Endothelial cell (in vitro differentiated cells): ENCODE measurements around the gene EPN1. TPM values are rescaled to one million over a fixed set of nuclear protein-coding genes. Genes with fewer than 3 reads are reported as not detected.

Experiments
- DNase-seq: peaks from one replicate; pipeline ENCODE4 v3.0.0; 2021; ENCODE audit warnings: low spot score
- H3K27ac Mint-ChIP-seq: one replicate; pipeline ENCODE4 v1.8.0; 2021; ENCODE audit warnings: mixed read lengths, inconsistent platforms; ENCODE audit not compliant: unreplicated experiment
- H3K27me3 Mint-ChIP-seq: one replicate; pipeline ENCODE4 v1.8.0; 2021; ENCODE audit warnings: mild to moderate bottlenecking, moderate library complexity, mixed read lengths, inconsistent platforms; ENCODE audit not compliant: unreplicated experiment
- H3K36me3 Mint-ChIP-seq: one replicate; pipeline ENCODE4 v1.8.0; 2021; ENCODE audit warnings: mild to moderate bottlenecking, low read depth, mixed read lengths, inconsistent platforms; ENCODE audit not compliant: unreplicated experiment
- H3K4me1 Mint-ChIP-seq: one replicate; pipeline ENCODE4 v1.8.0; 2021; ENCODE audit warnings: mild to moderate bottlenecking, mixed read lengths, inconsistent platforms; ENCODE audit not compliant: unreplicated experiment
- H3K4me3 Mint-ChIP-seq: one replicate; pipeline ENCODE4 v1.8.0; 2021; ENCODE audit warnings: mild to moderate bottlenecking, mixed read lengths, inconsistent platforms; ENCODE audit not compliant: unreplicated experiment
- H3K9me3 Mint-ChIP-seq: one replicate; pipeline ENCODE4 v1.8.0; 2021; ENCODE audit warnings: mixed read lengths, inconsistent platforms; ENCODE audit not compliant: unreplicated experiment
- CTCF ChIP-seq: fragments of 200-600 bp; sonication (generic); IDR thresholded peaks from one replicate; pipeline ENCODE4 v1.5.0; 2021; ENCODE audit warnings: antibody characterized with exemption; ENCODE audit not compliant: unreplicated experiment
- total RNA-seq: library from RNA; stranded (reverse); fragmentation: NEBNext Ultra II Directional; extraction: Animal tissue kit (Norgen Biotek cat#: 25700); gene quantifications from one replicate; pipeline ENCODE4 v1.2.1, GENCODE V29; 2021; ENCODE audit not compliant: unreplicated experiment

EPN1 gene
- total RNA-seq, 1 donor from 2014 or later, result 250 TPM

GRCh38 chr19:55703790-55704215 is 28.8 kb downstream of the EPN1 start:
- DNase-seq, result peak; percentile 60
- H3K36me3 Mint-ChIP-seq, result peaks cover 42% of the 10 kb centered on the region
- peak; percentile 71 for TF ChIP-seq CTCF
- H3K4me1 Mint-ChIP-seq, result no peaks in the 10 kb centered on the region
- H3K27me3 Mint-ChIP-seq, result peaks cover 20% of the 10 kb centered on the region
- peak overlapping the region; percentile 35 for H3K4me3 Mint-ChIP-seq
- H3K27ac Mint-ChIP-seq, result no peak overlapping the region
- H3K9me3 Mint-ChIP-seq, result no peaks in the 10 kb centered on the region

- H3K27me3 Mint-ChIP-seq, result peaks cover 20% of the 10 kb centered on the region
- H3K9me3 Mint-ChIP-seq, result no peaks in the 10 kb centered on the region
- TF ChIP-seq CTCF, result no peak
- no peaks in the 10 kb centered on the region for H3K4me1 Mint-ChIP-seq
- DNase-seq, result no peak
- H3K36me3 Mint-ChIP-seq, result peaks cover 38% of the 10 kb centered on the region
- no peak overlapping the region for H3K27ac Mint-ChIP-seq
- H3K4me3 Mint-ChIP-seq, result peak overlapping the region; percentile 35
Measured at GRCh38 chr19:55704494-55705245, 29.6 kb downstream of the EPN1 start.

GRCh38 chr19:55705972-55706371 is 30.9 kb downstream of the EPN1 start:
- no peaks in the 10 kb centered on the region for H3K9me3 Mint-ChIP-seq
- no peak for DNase-seq
- no peak overlapping the region for H3K27ac Mint-ChIP-seq
- no peaks in the 10 kb centered on the region for H3K4me1 Mint-ChIP-seq
- peaks cover 20% of the 10 kb centered on the region for H3K27me3 Mint-ChIP-seq
- H3K4me3 Mint-ChIP-seq, result no peak overlapping the region
- no peak for TF ChIP-seq CTCF
- peaks cover 33% of the 10 kb centered on the region for H3K36me3 Mint-ChIP-seq

GRCh38 chr19:55711719-55712118 is 36.7 kb downstream of the EPN1 start:
- peaks cover 13% of the 10 kb centered on the region for H3K27me3 Mint-ChIP-seq
- H3K36me3 Mint-ChIP-seq, result peaks cover 19% of the 10 kb centered on the region
- TF ChIP-seq CTCF, result no peak
- no peak for DNase-seq
- H3K9me3 Mint-ChIP-seq, result peaks cover 22% of the 10 kb centered on the region
- no peak overlapping the region for H3K4me3 Mint-ChIP-seq
- no peak overlapping the region for H3K27ac Mint-ChIP-seq
- no peaks in the 10 kb centered on the region for H3K4me1 Mint-ChIP-seq
